ENCODE measurements around the gene MED27. TPM values are rescaled to one million over a fixed set of nuclear protein-coding genes. Genes with fewer than 3 reads are reported as not detected.

MED27 gene
- total and polyA plus RNA-seq, 2 of the 4 experiments (the other 2 are of a cell fraction): 50.2 to 63.4 TPM

DNA sequence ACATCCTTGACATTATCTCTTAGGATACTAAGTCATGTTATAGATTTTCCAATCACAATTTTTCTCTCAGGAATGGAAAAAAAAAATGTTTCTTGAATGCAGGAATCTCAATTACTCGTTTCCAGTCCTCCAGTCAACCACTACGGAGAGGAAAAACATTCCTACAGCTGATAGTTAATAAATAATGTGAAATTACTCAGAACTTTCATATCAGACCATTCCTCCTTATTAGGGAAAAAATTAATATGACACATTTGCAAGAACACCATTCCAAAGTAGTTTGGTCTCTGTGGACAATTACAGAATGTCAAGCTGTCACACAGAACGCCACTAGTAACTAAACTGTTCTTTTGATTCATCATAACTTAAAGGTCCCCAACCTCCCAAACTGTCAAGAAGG lies 31.5 kb downstream of the MED27 start:
- intact Hi-C loops (cut with micrococcal nuclease) (no loop called here), dilution Hi-C loops (cut with HindIII; ENCODE audit: low sequenced_read_pairs, unreplicated experiment) (no loop called here), in situ Hi-C loops (cut with MboI; ENCODE audit: low sequenced_read_pairs) (no loop called here)
- Histone ChIP-seq H3K27me3 (ENCODE audit: control insufficient read depth, insufficient read depth, low read length) (no peaks in the 10 kb centered on the region), H3K9me3 (ENCODE audit: control insufficient read depth, insufficient read depth, low read length) (no peaks in the 10 kb centered on the region), H3K14ac (replicated peaks; ENCODE audit: low read depth, low read length) (0 out of 2 replicates have a peak overlapping the region, but pooled peaks have one; percentile 7), H3K9ac (ENCODE audit: low read depth, low read length) (no peak overlapping the region), H2BK5ac (ENCODE audit: low read depth, low read length, poor library complexity, severe bottlenecking) (peak overlapping the region; percentile 43), H3K79me1 (ENCODE audit: low read depth in 1 of 2, low read length in 2 of 2) (peaks cover 44 to 82% of the 10 kb centered on the region in 2 experiments), H3K27ac (ENCODE audit: insufficient read depth, low read length) (peak overlapping the region; percentile 52), H2AFZ (replicated peaks; ENCODE audit: low read length, poor library complexity) (no peak overlapping the region), H2BK20ac (ENCODE audit: low read depth, low read length) (no peak overlapping the region), H3K9me1 (ENCODE audit: insufficient read depth, low read length) (peaks cover 15% of the 10 kb centered on the region), H2AK5ac (ENCODE audit: low read depth, low read length) (peak overlapping the region; percentile 61; the same call in 1 of the 2 replicates), H3K4me1 (ENCODE audit: control insufficient read depth, insufficient read depth, low read length) (peaks cover 12% of the 10 kb centered on the region), H2BK15ac (ENCODE audit: low read depth, low read length) (no peak overlapping the region; the same call in 2 of the 3 replicates), H2AK9ac (replicated peaks; ENCODE audit: low read depth, low read length, poor library complexity) (no peak overlapping the region), H3K18ac (ENCODE audit: low read depth, low read length) (peak overlapping the region; percentile 29; the same call in 1 of the 2 replicates), H3K4me2 (ENCODE audit: low read depth, low read length) (peak overlapping the region; percentile 68), H4K91ac (ENCODE audit: insufficient read depth, low read depth, low read length) (no peak overlapping the region), H4K20me1 (ENCODE audit: insufficient read depth, low read length) (peaks cover 17% of the 10 kb centered on the region), H4K5ac (ENCODE audit: low read depth, low read length) (no peak overlapping the region; the same call in 1 of the 2 replicates), H3K56ac (ENCODE audit: extremely low read depth, insufficient read depth, low read length) (no peak overlapping the region), H4K8ac (ENCODE audit: low read depth in 2 of 2, low read length in 2 of 2) (peak overlapping the region in 1 of 2 experiments; percentile 34; a peak in 1 of 4 replicates), H3K4me3 (ENCODE audit: insufficient read depth, low read depth, low read length) (no peak overlapping the region), H3K36me3 (ENCODE audit: control insufficient read depth, insufficient read depth, low read length) (no peaks in the 10 kb centered on the region), H3K4ac (ENCODE audit: low read depth, low read length) (peak overlapping the region; percentile 45; the same call in 1 of the 2 replicates), H2BK120ac (ENCODE audit: low read depth, low read length) (no peak overlapping the region), H3K23ac (ENCODE audit: low read depth, low read length) (no peak overlapping the region)
- POLR2A ChIA-PET (ENCODE audit: unreplicated experiment): no interaction called here
- no CpG with 5 or more reads among the region's 3 CpGs for WGBS, 2 experiments (ENCODE audit: extremely low coverage in 2 of 2, insufficient read length in 1 of 2)
- CTCF ChIA-PET: interaction anchor here (0.8 kb wide), 1 partner anchor 12 kb away, joined by 3 read pairs; no protein-coding TSS in a partner anchor
- no TSS peak for BruUV-seq (replicated peaks)
- no peak for TF ChIP-seq MAFK (IDR thresholded peaks at IDR 0.05; ENCODE audit: low read depth, low read length)
- no peak for TF ChIP-seq CEBPB (IDR thresholded peaks at IDR 0.05; ENCODE audit: low read depth, low read length)
- no peak for TF ChIP-seq MXI1 (IDR thresholded peaks at IDR 0.05; ENCODE audit: borderline replicate concordance, low read depth, low read length)
- TF ChIP-seq, protein P1, sequence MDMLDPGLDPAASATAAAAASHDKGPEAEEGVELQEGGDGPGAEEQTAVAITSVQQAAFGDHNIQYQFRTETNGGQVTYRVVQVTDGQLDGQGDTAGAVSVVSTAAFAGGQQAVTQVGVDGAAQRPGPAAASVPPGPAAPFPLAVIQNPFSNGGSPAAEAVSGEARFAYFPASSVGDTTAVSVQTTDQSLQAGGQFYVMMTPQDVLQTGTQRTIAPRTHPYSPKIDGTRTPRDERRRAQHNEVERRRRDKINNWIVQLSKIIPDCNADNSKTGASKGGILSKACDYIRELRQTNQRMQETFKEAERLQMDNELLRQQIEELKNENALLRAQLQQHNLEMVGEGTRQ (IDR thresholded peaks at IDR 0.05; ENCODE audit: low read depth, low read length): no peak
- TF ChIP-seq, protein P2, sequence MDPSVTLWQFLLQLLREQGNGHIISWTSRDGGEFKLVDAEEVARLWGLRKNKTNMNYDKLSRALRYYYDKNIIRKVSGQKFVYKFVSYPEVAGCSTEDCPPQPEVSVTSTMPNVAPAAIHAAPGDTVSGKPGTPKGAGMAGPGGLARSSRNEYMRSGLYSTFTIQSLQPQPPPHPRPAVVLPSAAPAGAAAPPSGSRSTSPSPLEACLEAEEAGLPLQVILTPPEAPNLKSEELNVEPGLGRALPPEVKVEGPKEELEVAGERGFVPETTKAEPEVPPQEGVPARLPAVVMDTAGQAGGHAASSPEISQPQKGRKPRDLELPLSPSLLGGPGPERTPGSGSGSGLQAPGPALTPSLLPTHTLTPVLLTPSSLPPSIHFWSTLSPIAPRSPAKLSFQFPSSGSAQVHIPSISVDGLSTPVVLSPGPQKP (IDR thresholded peaks at IDR 0.05; ENCODE audit: borderline replicate concordance, low read depth, low read length): no peak
- no peak for TF ChIP-seq FOS (IDR thresholded peaks at IDR 0.05; ENCODE audit: low read depth, low read length)
- TF ChIP-seq BHLHE40 (IDR thresholded peaks at IDR 0.05; ENCODE audit: low read depth, low read length): no peak
- TF ChIP-seq CHD1 (IDR thresholded peaks at IDR 0.05; ENCODE audit: low read depth, low read length): no peak
- TF ChIP-seq SMC3 (IDR thresholded peaks at IDR 0.05; ENCODE audit: low read depth, low read length): no peak
- TF ChIP-seq, protein P3, sequence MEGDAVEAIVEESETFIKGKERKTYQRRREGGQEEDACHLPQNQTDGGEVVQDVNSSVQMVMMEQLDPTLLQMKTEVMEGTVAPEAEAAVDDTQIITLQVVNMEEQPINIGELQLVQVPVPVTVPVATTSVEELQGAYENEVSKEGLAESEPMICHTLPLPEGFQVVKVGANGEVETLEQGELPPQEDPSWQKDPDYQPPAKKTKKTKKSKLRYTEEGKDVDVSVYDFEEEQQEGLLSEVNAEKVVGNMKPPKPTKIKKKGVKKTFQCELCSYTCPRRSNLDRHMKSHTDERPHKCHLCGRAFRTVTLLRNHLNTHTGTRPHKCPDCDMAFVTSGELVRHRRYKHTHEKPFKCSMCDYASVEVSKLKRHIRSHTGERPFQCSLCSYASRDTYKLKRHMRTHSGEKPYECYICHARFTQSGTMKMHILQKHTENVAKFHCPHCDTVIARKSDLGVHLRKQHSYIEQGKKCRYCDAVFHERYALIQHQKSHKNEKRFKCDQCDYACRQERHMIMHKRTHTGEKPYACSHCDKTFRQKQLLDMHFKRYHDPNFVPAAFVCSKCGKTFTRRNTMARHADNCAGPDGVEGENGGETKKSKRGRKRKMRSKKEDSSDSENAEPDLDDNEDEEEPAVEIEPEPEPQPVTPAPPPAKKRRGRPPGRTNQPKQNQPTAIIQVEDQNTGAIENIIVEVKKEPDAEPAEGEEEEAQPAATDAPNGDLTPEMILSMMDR (conservative IDR thresholded peaks at IDR 0.05; ENCODE audit: low read depth, low read length): no peak
- TF ChIP-seq RAD21 (IDR thresholded peaks at IDR 0.05; ENCODE audit: low read length): no peak
- no peak for TF ChIP-seq POLR2A (IDR thresholded peaks at IDR 0.05; ENCODE audit: low read depth, low read length)
- no peak for TF ChIP-seq RFX5 (IDR thresholded peaks at IDR 0.05; ENCODE audit: low read depth, low read length)
- TF ChIP-seq MAZ (IDR thresholded peaks at IDR 0.05; ENCODE audit: borderline replicate concordance, low read depth, low read length): no peak
- no peak for TF ChIP-seq RCOR1 (IDR thresholded peaks at IDR 0.05; ENCODE audit: insufficient replicate concordance, low read length)
- TF ChIP-seq NFE2L2 (IDR thresholded peaks at IDR 0.05; ENCODE audit: low read depth, low read length): no peak
- DNase-seq (no peak), ATAC-seq (ENCODE audit: low read depth) (peak; percentile 40)
